ENCODE results near the gene KCNMA1. TPM values are rescaled to one million over a fixed set of nuclear protein-coding genes. Genes with fewer than 3 reads are reported as not detected.

The KCNMA1 gene
- polyA plus RNA-seq, 1 of the 3 experiments (the other 2 are of a cell fraction): 107 TPM

DNA sequence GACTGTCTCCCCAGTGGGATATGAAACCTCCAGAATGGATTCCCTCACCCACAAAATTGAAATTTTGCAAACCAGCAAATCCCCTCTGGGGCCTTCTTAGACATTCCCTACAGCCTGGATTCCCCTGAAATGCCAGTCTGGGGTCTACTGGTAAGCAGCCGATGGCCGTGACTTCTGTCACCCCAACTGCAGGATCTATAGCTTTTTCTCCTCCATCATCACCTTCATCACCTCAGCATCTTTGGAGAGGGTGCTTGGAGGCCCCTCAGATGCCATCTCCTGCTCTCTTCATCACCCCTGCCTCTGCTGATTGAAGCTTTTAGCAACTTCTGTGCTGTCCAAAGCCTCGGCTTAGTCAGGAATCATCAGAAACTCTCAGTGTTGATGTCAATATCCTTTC, 2.6 kb upstream of the KCNMA1 start (continued):
- TF ChIP-seq RCOR1 (IDR thresholded peaks at IDR 0.05; ENCODE audit: low read length): no peak
- TF ChIP-seq RFX5 (IDR thresholded peaks at IDR 0.05; ENCODE audit: low read length): no peak
- no peak for TF ChIP-seq RXRA (IDR thresholded peaks at IDR 0.05; ENCODE audit: borderline replicate concordance, low read depth)
- no peak for TF ChIP-seq TEAD4 (IDR thresholded peaks at IDR 0.05; ENCODE audit: borderline replicate concordance, insufficient read depth)

GRCh38 chr10:77639756-77640155, 2.1 kb upstream of the KCNMA1 start:
- TF ChIP-seq TCF12 (IDR thresholded peaks at IDR 0.05) (no peak), NRF1 (IDR thresholded peaks at IDR 0.05; ENCODE audit: low read depth, low read length) (no peak), JUND (IDR thresholded peaks at IDR 0.05) (no peak), ELF1 (IDR thresholded peaks at IDR 0.05) (no peak), SMC3 (IDR thresholded peaks at IDR 0.05; ENCODE audit: low read depth, low read length) (no peak), GATA2 (CRISPR knock-in tag; IDR thresholded peaks at IDR 0.05) (no peak), RXRA (IDR thresholded peaks at IDR 0.05; ENCODE audit: borderline replicate concordance, low read depth) (no peak), FOSL2 (IDR thresholded peaks at IDR 0.05; ENCODE audit: borderline replicate concordance, low read depth) (no peak), EP300 (IDR thresholded peaks at IDR 0.05; ENCODE audit: borderline replicate concordance in 1 of 2, low read depth in 1 of 2, low read length in 1 of 2) (no peak), FOXJ3 (CRISPR knock-in tag; IDR thresholded peaks at IDR 0.05) (no peak), FOXM1 (IDR thresholded peaks at IDR 0.05; ENCODE audit: low read depth) (no peak), POLR2AphosphoS5 (IDR thresholded peaks at IDR 0.05; ENCODE audit: low read depth, low read length) (no peak)
- TF ChIP-seq, protein P1, sequence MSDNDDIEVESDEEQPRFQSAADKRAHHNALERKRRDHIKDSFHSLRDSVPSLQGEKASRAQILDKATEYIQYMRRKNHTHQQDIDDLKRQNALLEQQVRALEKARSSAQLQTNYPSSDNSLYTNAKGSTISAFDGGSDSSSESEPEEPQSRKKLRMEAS (IDR thresholded peaks at IDR 0.05; ENCODE audit: low read depth): no peak
- TF ChIP-seq, protein P2, sequence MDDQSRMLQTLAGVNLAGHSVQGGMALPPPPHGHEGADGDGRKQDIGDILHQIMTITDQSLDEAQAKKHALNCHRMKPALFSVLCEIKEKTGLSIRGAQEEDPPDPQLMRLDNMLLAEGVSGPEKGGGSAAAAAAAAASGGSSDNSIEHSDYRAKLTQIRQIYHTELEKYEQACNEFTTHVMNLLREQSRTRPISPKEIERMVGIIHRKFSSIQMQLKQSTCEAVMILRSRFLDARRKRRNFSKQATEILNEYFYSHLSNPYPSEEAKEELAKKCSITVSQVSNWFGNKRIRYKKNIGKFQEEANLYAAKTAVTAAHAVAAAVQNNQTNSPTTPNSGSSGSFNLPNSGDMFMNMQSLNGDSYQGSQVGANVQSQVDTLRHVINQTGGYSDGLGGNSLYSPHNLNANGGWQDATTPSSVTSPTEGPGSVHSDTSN (IDR thresholded peaks at IDR 0.05): no peak
- TF ChIP-seq, protein P3, sequence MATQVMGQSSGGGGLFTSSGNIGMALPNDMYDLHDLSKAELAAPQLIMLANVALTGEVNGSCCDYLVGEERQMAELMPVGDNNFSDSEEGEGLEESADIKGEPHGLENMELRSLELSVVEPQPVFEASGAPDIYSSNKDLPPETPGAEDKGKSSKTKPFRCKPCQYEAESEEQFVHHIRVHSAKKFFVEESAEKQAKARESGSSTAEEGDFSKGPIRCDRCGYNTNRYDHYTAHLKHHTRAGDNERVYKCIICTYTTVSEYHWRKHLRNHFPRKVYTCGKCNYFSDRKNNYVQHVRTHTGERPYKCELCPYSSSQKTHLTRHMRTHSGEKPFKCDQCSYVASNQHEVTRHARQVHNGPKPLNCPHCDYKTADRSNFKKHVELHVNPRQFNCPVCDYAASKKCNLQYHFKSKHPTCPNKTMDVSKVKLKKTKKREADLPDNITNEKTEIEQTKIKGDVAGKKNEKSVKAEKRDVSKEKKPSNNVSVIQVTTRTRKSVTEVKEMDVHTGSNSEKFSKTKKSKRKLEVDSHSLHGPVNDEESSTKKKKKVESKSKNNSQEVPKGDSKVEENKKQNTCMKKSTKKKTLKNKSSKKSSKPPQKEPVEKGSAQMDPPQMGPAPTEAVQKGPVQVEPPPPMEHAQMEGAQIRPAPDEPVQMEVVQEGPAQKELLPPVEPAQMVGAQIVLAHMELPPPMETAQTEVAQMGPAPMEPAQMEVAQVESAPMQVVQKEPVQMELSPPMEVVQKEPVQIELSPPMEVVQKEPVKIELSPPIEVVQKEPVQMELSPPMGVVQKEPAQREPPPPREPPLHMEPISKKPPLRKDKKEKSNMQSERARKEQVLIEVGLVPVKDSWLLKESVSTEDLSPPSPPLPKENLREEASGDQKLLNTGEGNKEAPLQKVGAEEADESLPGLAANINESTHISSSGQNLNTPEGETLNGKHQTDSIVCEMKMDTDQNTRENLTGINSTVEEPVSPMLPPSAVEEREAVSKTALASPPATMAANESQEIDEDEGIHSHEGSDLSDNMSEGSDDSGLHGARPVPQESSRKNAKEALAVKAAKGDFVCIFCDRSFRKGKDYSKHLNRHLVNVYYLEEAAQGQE (IDR thresholded peaks at IDR 0.05; ENCODE audit: low read depth, low read length): no peak
- TF ChIP-seq, protein P4, sequence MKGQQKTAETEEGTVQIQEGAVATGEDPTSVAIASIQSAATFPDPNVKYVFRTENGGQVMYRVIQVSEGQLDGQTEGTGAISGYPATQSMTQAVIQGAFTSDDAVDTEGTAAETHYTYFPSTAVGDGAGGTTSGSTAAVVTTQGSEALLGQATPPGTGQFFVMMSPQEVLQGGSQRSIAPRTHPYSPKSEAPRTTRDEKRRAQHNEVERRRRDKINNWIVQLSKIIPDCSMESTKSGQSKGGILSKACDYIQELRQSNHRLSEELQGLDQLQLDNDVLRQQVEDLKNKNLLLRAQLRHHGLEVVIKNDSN (IDR thresholded peaks at IDR 0.05; ENCODE audit: borderline replicate concordance, low read depth): no peak
- H3F3A ChIP-seq (replicated peaks; ENCODE audit: insufficient read depth): peaks cover 5% of the 10 kb centered on the region
- no peak for DNase-seq
- H3K4me1 ChIP-seq (ENCODE audit: control insufficient read depth in 1 of 2, insufficient read depth in 2 of 2, low read depth in 1 of 2, low read length in 1 of 2): peaks cover 0 to 16% of the 10 kb centered on the region in 2 experiments; a peak in 2 of 4 replicates
- ChIA-PET CTCF (interaction anchor here (1.1 to 21.3 kb wide), 11 partner anchors 18 to 471 kb away, joined by 3 to 513 read pairs (median 8); no protein-coding TSS in a partner anchor), POLR2A (no interaction called here)
- H3K4me2 ChIP-seq: no peak overlapping the region
- H3K27me3 ChIP-seq (ENCODE audit: insufficient read depth): no peaks in the 10 kb centered on the region
- WGBS (ENCODE audit: low lambda C conversion rate): 68% methylated on average over 3 of the region's 3 CpGs
- no peak overlapping the region for H3K4me3 ChIP-seq (ENCODE audit: low read depth in 2 of 2, low read length in 1 of 2)
- H3K36me3 ChIP-seq (replicated peaks in 1 of 2; ENCODE audit: control insufficient read depth in 1 of 2, insufficient read depth in 2 of 2, low read length in 1 of 2): no peaks in the 10 kb centered on the region
- peaks cover 27% of the 10 kb centered on the region for H3K79me2 ChIP-seq (ENCODE audit: insufficient read depth)
- no peak overlapping the region for H3K27ac ChIP-seq (ENCODE audit: low read depth in 2 of 2, low read length in 1 of 2)
- H2AFZ ChIP-seq (ENCODE audit: low read depth): no peak overlapping the region
- no peaks in the 10 kb centered on the region for H3K9me2 ChIP-seq
- H4K20me1 ChIP-seq (ENCODE audit: insufficient read depth): no peaks in the 10 kb centered on the region
- no peaks in the 10 kb centered on the region for H3K9me3 ChIP-seq
- H3K9ac ChIP-seq: no peak overlapping the region

Data from SK-N-SH (cell line).